ENCODE data around the gene LDLRAD3.
"Not testable (repeated sequence)": the region's sequence is repeated elsewhere in the genome, so short reads cannot be mapped to it uniquely, and the experiment has no call there.

DNA sequence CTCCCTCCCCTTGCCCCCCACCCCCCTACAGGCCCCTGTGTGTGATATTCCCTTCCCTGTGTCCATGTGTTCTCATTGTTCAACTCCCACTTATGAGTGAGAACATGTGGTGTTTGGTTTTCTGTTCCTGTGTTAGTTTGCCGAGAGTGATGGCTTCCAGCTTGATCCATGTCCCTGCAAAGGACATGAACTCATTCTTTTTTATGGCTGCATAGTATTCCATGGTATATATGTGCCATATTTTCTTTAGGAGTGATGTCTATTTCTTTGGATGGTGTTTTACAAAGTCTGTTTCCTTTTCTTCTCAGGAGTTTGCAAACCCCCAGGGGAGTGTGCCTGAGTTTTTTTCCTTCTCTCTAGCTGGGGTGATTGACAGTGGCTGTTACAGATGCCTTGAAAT is 69.6 kb downstream of the LDLRAD3 start:
- TF ChIP-seq ZNF70 (CRISPR knock-in tag; IDR thresholded peaks at IDR 0.05); OSR1 (CRISPR knock-in tag; IDR thresholded peaks at IDR 0.05); TOX (CRISPR knock-in tag; IDR thresholded peaks at IDR 0.05; ENCODE audit: borderline replicate concordance); ZC3H10 (CRISPR knock-in tag; IDR thresholded peaks at IDR 0.05); ZFP30 (CRISPR knock-in tag; IDR thresholded peaks at IDR 0.05); CSDC2 (CRISPR knock-in tag; IDR thresholded peaks at IDR 0.05); ISL1 (CRISPR knock-in tag; IDR thresholded peaks at IDR 0.05); ZFP3 (CRISPR knock-in tag; IDR thresholded peaks at IDR 0.05); GLIS3 (CRISPR knock-in tag; IDR thresholded peaks at IDR 0.05); ESRRG (CRISPR knock-in tag; IDR thresholded peaks at IDR 0.05): not testable (repeated sequence)
- TF ChIP-seq, protein P1, sequence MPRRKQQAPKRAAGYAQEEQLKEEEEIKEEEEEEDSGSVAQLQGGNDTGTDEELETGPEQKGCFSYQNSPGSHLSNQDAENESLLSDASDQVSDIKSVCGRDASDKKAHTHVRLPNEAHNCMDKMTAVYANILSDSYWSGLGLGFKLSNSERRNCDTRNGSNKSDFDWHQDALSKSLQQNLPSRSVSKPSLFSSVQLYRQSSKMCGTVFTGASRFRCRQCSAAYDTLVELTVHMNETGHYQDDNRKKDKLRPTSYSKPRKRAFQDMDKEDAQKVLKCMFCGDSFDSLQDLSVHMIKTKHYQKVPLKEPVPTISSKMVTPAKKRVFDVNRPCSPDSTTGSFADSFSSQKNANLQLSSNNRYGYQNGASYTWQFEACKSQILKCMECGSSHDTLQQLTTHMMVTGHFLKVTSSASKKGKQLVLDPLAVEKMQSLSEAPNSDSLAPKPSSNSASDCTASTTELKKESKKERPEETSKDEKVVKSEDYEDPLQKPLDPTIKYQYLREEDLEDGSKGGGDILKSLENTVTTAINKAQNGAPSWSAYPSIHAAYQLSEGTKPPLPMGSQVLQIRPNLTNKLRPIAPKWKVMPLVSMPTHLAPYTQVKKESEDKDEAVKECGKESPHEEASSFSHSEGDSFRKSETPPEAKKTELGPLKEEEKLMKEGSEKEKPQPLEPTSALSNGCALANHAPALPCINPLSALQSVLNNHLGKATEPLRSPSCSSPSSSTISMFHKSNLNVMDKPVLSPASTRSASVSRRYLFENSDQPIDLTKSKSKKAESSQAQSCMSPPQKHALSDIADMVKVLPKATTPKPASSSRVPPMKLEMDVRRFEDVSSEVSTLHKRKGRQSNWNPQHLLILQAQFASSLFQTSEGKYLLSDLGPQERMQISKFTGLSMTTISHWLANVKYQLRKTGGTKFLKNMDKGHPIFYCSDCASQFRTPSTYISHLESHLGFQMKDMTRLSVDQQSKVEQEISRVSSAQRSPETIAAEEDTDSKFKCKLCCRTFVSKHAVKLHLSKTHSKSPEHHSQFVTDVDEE (CRISPR knock-in tag; IDR thresholded peaks at IDR 0.05): not testable (repeated sequence)
- TF ChIP-seq, protein P2, sequence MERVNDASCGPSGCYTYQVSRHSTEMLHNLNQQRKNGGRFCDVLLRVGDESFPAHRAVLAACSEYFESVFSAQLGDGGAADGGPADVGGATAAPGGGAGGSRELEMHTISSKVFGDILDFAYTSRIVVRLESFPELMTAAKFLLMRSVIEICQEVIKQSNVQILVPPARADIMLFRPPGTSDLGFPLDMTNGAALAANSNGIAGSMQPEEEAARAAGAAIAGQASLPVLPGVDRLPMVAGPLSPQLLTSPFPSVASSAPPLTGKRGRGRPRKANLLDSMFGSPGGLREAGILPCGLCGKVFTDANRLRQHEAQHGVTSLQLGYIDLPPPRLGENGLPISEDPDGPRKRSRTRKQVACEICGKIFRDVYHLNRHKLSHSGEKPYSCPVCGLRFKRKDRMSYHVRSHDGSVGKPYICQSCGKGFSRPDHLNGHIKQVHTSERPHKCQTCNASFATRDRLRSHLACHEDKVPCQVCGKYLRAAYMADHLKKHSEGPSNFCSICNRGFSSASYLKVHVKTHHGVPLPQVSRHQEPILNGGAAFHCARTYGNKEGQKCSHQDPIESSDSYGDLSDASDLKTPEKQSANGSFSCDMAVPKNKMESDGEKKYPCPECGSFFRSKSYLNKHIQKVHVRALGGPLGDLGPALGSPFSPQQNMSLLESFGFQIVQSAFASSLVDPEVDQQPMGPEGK (CRISPR knock-in tag; IDR thresholded peaks at IDR 0.05; ENCODE audit: borderline replicate concordance): not testable (repeated sequence)
- TF ChIP-seq, protein P3, sequence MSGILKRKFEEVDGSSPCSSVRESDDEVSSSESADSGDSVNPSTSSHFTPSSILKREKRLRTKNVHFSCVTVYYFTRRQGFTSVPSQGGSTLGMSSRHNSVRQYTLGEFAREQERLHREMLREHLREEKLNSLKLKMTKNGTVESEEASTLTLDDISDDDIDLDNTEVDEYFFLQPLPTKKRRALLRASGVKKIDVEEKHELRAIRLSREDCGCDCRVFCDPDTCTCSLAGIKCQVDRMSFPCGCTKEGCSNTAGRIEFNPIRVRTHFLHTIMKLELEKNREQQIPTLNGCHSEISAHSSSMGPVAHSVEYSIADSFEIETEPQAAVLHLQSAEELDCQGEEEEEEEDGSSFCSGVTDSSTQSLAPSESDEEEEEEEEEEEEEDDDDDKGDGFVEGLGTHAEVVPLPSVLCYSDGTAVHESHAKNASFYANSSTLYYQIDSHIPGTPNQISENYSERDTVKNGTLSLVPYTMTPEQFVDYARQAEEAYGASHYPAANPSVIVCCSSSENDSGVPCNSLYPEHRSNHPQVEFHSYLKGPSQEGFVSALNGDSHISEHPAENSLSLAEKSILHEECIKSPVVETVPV (CRISPR knock-in tag; IDR thresholded peaks at IDR 0.05): not testable (repeated sequence)

Data from SK-N-SH treated with all-trans-retinoic acid at 6 μM for 48 hours (cell line).